HG02852 (cell line): ENCODE data around the gene CNTD1.
"Not testable (repeated sequence)": the region's sequence is repeated elsewhere in the genome, so short reads cannot be mapped to it uniquely, and the experiment has no call there.

Experiments
- ATAC-seq: cut with Tn5 transposase; IDR thresholded peaks from one replicate; pipeline ENCODE4 v1.9.1; 2021; ENCODE audit warnings: mild to moderate bottlenecking, moderate library complexity; ENCODE audit not compliant: unreplicated experiment

The CNTD1 gene

GRCh38 chr17:42798383-42799380 is at the start of gene CNTD1, which contains the start of gene COA3:
CNTD1 (plus strand) TSS chr17:42798861; CDS start chr17:42799068, 207 bp downstream.
COA3 (minus strand) TSS chr17:42798704; CDS start chr17:42798681, 23 bp downstream.
- peak; percentile 65 for ATAC-seq

- no peak for ATAC-seq
Observed at GRCh38 chr17:42748908-42749798, 49.5 kb upstream of the CNTD1 start.

GRCh38 chr17:42750739-42751344 is 47.8 kb upstream of the CNTD1 start:
- no peak for ATAC-seq

GRCh38 chr17:42751628-42752027 is 47.0 kb upstream of the CNTD1 start:
- ATAC-seq, result no peak

- no peak for ATAC-seq
Observed at GRCh38 chr17:42754782-42755181, 43.9 kb upstream of the CNTD1 start.

GRCh38 chr17:42759982-42760651 is 38.5 kb upstream of the CNTD1 start:
- no peak for ATAC-seq

GRCh38 chr17:42760652-42761581 is 37.7 kb upstream of the CNTD1 start, which contains the start of gene RAMP2:
RAMP2 (plus strand) TSS chr17:42761227; CDS start chr17:42761262, 35 bp downstream.
- no peak for ATAC-seq

- ATAC-seq, result no peak
Observed at GRCh38 chr17:42761638-42762037, 37.0 kb upstream of the CNTD1 start.

GRCh38 chr17:42766124-42766523 is 32.5 kb upstream of the CNTD1 start:
- no peak for ATAC-seq

GRCh38 chr17:42767512-42767911 is 31.1 kb upstream of the CNTD1 start:
- ATAC-seq, result no peak

GRCh38 chr17:42768006-42768405 is 30.7 kb upstream of the CNTD1 start:
- not testable (repeated sequence) for ATAC-seq

GRCh38 chr17:42769964-42770363 is 28.7 kb upstream of the CNTD1 start:
- ATAC-seq, result not testable (repeated sequence)

- ATAC-seq, result no peak
Observed at GRCh38 chr17:42772945-42773289, 25.7 kb upstream of the CNTD1 start.

- ATAC-seq, result peak; percentile 70
Observed at GRCh38 chr17:42773290-42774035, 25.2 kb upstream of the CNTD1 start, which contains the start of gene VPS25. VPS25 (plus strand) TSS chr17:42773449; CDS start chr17:42773476, 27 bp downstream.

- no peak for ATAC-seq
Observed at GRCh38 chr17:42774066-42774745, 24.5 kb upstream of the CNTD1 start.

GRCh38 chr17:42775534-42776098 is 23.0 kb upstream of the CNTD1 start:
- no peak for ATAC-seq

GRCh38 chr17:42778570-42778969 is 20.1 kb upstream of the CNTD1 start:
- ATAC-seq, result no peak
